ENCODE data around the gene ANKRD23.
A peak's percentile ranks its signal among the peaks of the same experiment; 100 is the strongest.
"Not testable (repeated sequence)": the region's sequence is repeated elsewhere in the genome, so short reads cannot be mapped to it uniquely, and the experiment has no call there.

ANKRD23 gene

DNA sequence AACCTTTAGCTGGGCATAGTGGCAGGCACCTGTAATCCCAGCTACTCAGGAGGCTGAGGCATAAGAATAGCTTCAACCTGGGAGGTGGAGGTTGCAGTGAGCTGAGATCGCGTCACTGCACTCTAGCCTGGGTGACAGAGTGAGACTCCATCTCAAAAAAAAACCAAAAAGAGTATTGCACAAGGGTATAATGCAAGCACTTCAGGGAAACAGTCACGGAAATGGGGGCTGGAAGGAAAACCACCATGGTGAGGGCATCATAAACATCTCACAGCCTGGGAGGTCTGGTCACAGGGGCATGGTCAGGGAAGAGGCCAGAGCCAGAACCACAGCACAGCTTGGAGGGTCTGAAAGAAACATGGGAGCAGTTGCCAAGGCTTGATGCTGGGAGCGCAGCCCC, 19.2 kb upstream of the ANKRD23 start:
- DNase-seq (ENCODE audit: low read depth): not testable (repeated sequence)

GRCh38 chr2:96861074-96861473, 17.3 kb upstream of the ANKRD23 start:
- DNase-seq (ENCODE audit: low read depth): no peak

- DNase-seq (ENCODE audit: low read depth): peak; percentile 29
Observed at GRCh38 chr2:96860065-96861029, 16.5 kb upstream of the ANKRD23 start.

GRCh38 chr2:96859681-96860064, 15.9 kb upstream of the ANKRD23 start:
- no peak for DNase-seq (ENCODE audit: low read depth)

- DNase-seq (ENCODE audit: low read depth): no peak
Observed at GRCh38 chr2:96859099-96859649, 15.4 kb upstream of the ANKRD23 start.

- peak; percentile 97 for DNase-seq (ENCODE audit: low read depth)
Observed at GRCh38 chr2:96857667-96858372, 14.0 kb upstream of the ANKRD23 start, which contains the start of gene ANKRD39. Gene ANKRD39 (minus strand): TSS chr2:96858016. CDS start chr2:96857987, 29 bp downstream.

DNA sequence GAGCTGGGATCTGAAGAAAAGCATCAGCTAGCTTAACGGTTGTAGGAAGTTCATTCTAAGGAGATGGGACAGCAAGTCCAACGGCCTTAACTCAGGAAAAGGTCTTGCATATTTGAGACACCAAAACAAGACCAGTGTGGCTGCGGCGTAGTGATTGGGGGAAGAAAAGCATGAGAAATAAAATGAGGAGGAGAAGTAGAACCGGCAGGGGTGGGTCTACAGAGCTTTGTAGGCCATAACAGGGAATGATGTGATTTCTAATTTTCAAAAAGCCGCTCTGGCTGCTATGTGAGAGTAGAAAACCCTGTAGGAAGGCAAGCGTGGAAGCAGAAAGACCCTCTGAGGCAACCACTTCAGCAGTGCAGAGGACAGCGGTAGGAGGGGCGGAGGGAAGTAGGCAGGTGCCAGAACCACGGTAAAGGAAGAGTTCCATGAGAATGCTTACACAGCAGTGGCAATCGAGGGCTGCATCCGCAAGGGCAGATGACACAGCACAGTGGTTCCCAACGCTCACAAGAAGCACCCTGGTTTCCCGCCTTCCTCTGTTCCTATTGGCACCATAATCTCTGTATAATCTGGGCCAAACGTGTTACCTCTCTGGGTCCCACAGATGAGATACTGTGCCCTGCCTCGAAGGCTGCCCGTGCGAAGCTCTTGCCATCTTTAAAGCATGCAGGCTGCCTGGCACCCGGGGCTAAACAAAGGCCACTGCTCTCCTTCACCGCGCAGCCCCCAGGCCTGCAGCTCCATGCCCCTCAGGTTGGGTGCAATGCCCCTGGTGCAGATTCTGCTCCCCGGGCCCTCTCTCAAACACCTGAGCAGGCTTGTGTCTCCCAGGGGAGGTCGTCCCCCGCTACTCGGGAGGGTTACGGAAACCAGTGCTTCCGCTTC, 13.2 kb upstream of the ANKRD23 start:
- DNase-seq (ENCODE audit: low read depth): no peak

GRCh38 chr2:96853321-96853720, 9.5 kb upstream of the ANKRD23 start:
- no peak for DNase-seq (ENCODE audit: low read depth)

- no peak for DNase-seq (ENCODE audit: low read depth)
Observed at GRCh38 chr2:96852667-96853066, 8.8 kb upstream of the ANKRD23 start.

GRCh38 chr2:96848264-96848663, 4.4 kb upstream of the ANKRD23 start:
- no peak for DNase-seq (ENCODE audit: low read depth)

GRCh38 chr2:96847586-96847985, 3.8 kb upstream of the ANKRD23 start:
- DNase-seq (ENCODE audit: low read depth): no peak

GRCh38 chr2:96846825-96847224, 3.0 kb upstream of the ANKRD23 start:
- DNase-seq (ENCODE audit: low read depth): no peak

- no peak for DNase-seq (ENCODE audit: low read depth)
Observed at GRCh38 chr2:96844405-96844808, 586 bp upstream of the ANKRD23 start.

DNA sequence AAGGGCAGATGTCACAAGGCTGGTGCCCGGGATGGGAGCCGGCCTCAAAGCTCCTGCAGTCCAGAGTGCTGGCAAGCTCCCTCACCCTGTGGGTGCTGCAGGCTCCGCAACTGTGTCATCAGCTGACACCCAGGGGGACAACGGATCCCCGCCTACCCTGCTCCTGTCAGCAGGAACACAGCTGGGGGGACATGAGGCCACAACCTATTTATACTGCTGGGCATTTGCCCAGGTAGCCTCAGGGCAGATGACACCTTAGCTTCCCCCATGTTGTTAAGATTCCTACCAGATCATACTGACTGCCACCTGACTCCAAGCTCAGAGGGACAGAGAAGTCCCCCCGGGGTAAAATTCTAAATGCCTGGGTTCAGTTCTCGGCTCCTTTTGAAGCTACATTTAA, 1.2 kb downstream of the ANKRD23 start:
- DNase-seq (ENCODE audit: low read depth): no peak

- DNase-seq (ENCODE audit: low read depth): no peak
Observed at GRCh38 chr2:96841701-96842495, 1.9 kb downstream of the ANKRD23 start.

GRCh38 chr2:96839875-96840850, 3.7 kb downstream of the ANKRD23 start:
- no peak for DNase-seq (ENCODE audit: low read depth)

- DNase-seq (ENCODE audit: low read depth): peak; percentile 66
Observed at GRCh38 chr2:96839293-96839874, 4.4 kb downstream of the ANKRD23 start.

DNA sequence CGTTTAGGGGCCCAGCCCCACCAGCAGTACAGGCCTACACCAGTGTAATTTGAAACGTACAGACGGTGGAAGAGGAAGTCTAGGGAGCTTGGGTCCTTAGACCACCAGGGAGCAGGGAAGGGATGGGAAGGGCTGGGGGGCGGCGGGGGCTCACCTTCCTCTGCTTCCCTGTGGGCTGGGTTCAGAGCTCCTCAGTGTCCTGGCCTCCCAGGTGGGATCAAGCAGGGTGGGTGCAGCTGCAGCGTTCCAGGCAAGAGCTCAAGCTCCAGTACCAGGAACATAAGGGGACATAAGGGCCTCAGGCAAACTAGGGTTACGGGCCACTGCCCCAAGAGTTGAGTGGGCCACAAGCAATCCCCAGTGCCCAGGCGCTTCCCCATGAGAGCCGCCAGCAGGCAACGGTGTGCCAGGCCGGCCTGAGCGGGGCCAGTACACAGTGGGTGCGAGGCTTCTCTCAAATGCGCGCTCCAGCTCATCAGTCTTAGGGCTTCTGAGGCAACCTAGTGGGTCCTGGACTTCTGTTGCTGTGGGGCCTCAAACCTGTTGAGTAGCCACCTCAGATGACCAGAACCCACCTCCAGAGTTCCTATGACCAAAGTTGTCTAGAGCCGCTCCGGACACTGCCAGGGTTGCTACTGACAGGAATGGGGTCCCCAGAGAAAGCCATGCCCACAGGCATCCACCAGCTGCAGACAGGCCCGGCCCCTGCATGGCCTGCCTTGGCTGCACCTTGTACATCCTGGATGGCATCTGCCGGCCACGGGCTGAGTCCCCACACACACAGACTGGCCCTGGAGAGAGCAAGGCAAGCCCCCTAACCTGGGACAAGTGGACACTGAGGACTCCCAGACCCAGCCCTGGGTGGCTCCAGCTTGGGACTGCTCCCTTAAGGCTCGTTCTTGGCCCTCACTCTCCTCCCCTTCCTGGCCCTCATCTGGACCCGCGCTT, 5.2 kb downstream of the ANKRD23 start:
- no peak for DNase-seq (ENCODE audit: low read depth)

Measured in stimulated activated CD4-positive, alpha-beta T cell treated with anti-CD3 and anti-CD28 coated beads, Interleukin-2, amount 100 ng/mL, for 4 hours (primary cell).